ENCODE data around the gene ZNF799. TPM values are rescaled to one million over a fixed set of nuclear protein-coding genes. Genes with fewer than 3 reads are reported as not detected.
"Not testable (repeated sequence)": the region's sequence is repeated elsewhere in the genome, so short reads cannot be mapped to it uniquely, and the experiment has no call there.

The ZNF799 gene
- total and polyA plus RNA-seq, 2 of the 4 experiments (the other 2 are of a cell fraction), result 0.79 to 3.4 TPM

- in situ Hi-C loops (cut with MboI; ENCODE audit: low sequenced_read_pairs); H3K9ac ChIP-seq (ENCODE audit: low read depth, low read length); H3K23ac ChIP-seq (ENCODE audit: low read depth, low read length); DNase-seq; H3K27me3 ChIP-seq (ENCODE audit: control insufficient read depth, insufficient read depth, low read length); H3K9me3 ChIP-seq (ENCODE audit: control insufficient read depth, insufficient read depth, low read length); H2BK20ac ChIP-seq (ENCODE audit: low read depth, low read length); H3K9me1 ChIP-seq (ENCODE audit: insufficient read depth, low read length); H2AFZ ChIP-seq (replicated peaks; ENCODE audit: low read length, poor library complexity); CTCF ChIA-PET; H2BK15ac ChIP-seq (ENCODE audit: low read depth, low read length); H3K18ac ChIP-seq (ENCODE audit: low read depth, low read length); H2BK5ac ChIP-seq (ENCODE audit: low read depth, low read length, poor library complexity, severe bottlenecking); H3K4me2 ChIP-seq (ENCODE audit: low read depth, low read length); H4K20me1 ChIP-seq (ENCODE audit: insufficient read depth, low read length); ATAC-seq (ENCODE audit: low read depth); POLR2A ChIA-PET (ENCODE audit: unreplicated experiment); H3K4ac ChIP-seq (ENCODE audit: low read depth, low read length); H3K36me3 ChIP-seq (ENCODE audit: control insufficient read depth, insufficient read depth, low read length); BruUV-seq (replicated peaks); H4K91ac ChIP-seq (ENCODE audit: insufficient read depth, low read depth, low read length); H2AK9ac ChIP-seq (replicated peaks; ENCODE audit: low read depth, low read length, poor library complexity); H2BK120ac ChIP-seq (ENCODE audit: low read depth, low read length); H3K14ac ChIP-seq (replicated peaks; ENCODE audit: low read depth, low read length); H2AK5ac ChIP-seq (ENCODE audit: low read depth, low read length); intact Hi-C loops (cut with micrococcal nuclease); H3K56ac ChIP-seq (ENCODE audit: extremely low read depth, insufficient read depth, low read length); H4K8ac ChIP-seq (ENCODE audit: low read depth in 2 of 2, low read length in 2 of 2); dilution Hi-C loops (cut with HindIII; ENCODE audit: low sequenced_read_pairs, unreplicated experiment); H3K4me3 ChIP-seq (ENCODE audit: insufficient read depth, low read depth, low read length); H3K27ac ChIP-seq (ENCODE audit: insufficient read depth, low read length); H3K4me1 ChIP-seq (ENCODE audit: control insufficient read depth, insufficient read depth, low read length); H3K79me1 ChIP-seq (ENCODE audit: low read depth in 1 of 2, low read length in 2 of 2); H4K5ac ChIP-seq (ENCODE audit: low read depth, low read length): not testable (repeated sequence)
- WGBS, 2 experiments (ENCODE audit: extremely low coverage in 2 of 2, insufficient read length in 1 of 2), result no CpG with 5 or more reads among the region's 30 CpGs
Measured at GRCh38 chr19:12362236-12362635, 38.8 kb downstream of the ZNF799 start.

All from IMR-90 (cell line).